PC-9 (cell line): ENCODE measurements around the gene SDK2. TPM values are rescaled to one million over a fixed set of nuclear protein-coding genes. Genes with fewer than 3 reads are reported as not detected.
"Not testable (repeated sequence)": the region's sequence is repeated elsewhere in the genome, so short reads cannot be mapped to it uniquely, and the experiment has no call there.

Source experiments
- BruUV-seq: library from RNA; stranded (reverse); fragments of 400-500 nt; replicated peaks from 2 replicates; lab custom pipeline; 2021; lab: Mats Ljungman, UMichigan
- CTCF ChIA-PET: fragments of 300-600 bp; sonication (Branson Sonifier 250); formaldehyde crosslinking; loops from one replicate; lab custom pipeline; 2022; ENCODE audit warnings: antibody characterized with exemption; lab: Charles Lee
- POLR2A ChIA-PET: fragments of 300-600 bp; sonication (Branson Sonifier 250); formaldehyde crosslinking; loops from one replicate; lab custom pipeline; 2022; ENCODE audit warnings: antibody characterized with exemption; ENCODE audit not compliant: unreplicated experiment; lab: Charles Lee
- DNase-seq, 2 experiments: peaks; one replicate each; pipeline versions ENCODE4 v3.0.0 to v3.0.0-alpha.2; 2015 to 2022; ENCODE audit warnings: mixed read lengths in 1 of 2
- H2AFZ ChIP-seq: fragments of 200-600 bp; sonication (generic); 2 replicates; pipeline ENCODE4 v1.8.1; 2017; ENCODE audit warnings: antibody characterized with exemption
- H3F3A ChIP-seq: fragments of 200-600 bp; sonication (generic); 2 replicates; pipeline ENCODE4 v1.8.1; 2017; ENCODE audit warnings: antibody characterized with exemption, mild to moderate bottlenecking, low read depth; ENCODE audit not compliant: insufficient read depth
- H3K27ac ChIP-seq: fragments of 200-600 bp; sonication (generic); 2 replicates; pipeline ENCODE4 v1.6.1; 2016; ENCODE audit warnings: mixed run types
- H3K27me3 ChIP-seq: fragments of 200-600 bp; sonication (generic); 2 replicates; pipeline ENCODE4 v1.6.1; 2016; ENCODE audit warnings: low read depth, mixed run types; ENCODE audit not compliant: insufficient read depth
- H3K36me3 ChIP-seq: fragments of 200-600 bp; sonication (generic); 2 replicates; pipeline ENCODE4 v1.6.1; 2016; ENCODE audit warnings: low read depth, mixed run types
- H3K4me1 ChIP-seq: fragments of 200-600 bp; sonication (generic); replicated peaks from 2 replicates; pipeline ENCODE4 v1.6.1; 2016; ENCODE audit warnings: mixed run types; ENCODE audit not compliant: insufficient read depth
- H3K4me2 ChIP-seq: fragments of 200-600 bp; sonication (generic); 2 replicates; pipeline ENCODE4 v1.6.1; 2017; ENCODE audit warnings: mixed run types
- H3K4me3 ChIP-seq: fragments of 200-600 bp; sonication (generic); 2 replicates; pipeline ENCODE4 v1.6.1; 2016; ENCODE audit warnings: mixed run types
- H3K79me2 ChIP-seq: fragments of 200-600 bp; sonication (generic); 2 replicates; pipeline ENCODE4 v1.6.1; 2017; ENCODE audit warnings: low read depth, mixed run types
- H3K9me2 ChIP-seq: fragments of 200-600 bp; sonication (generic); 2 replicates; pipeline ENCODE4 v1.8.1; 2017; ENCODE audit warnings: mild to moderate bottlenecking; ENCODE audit not compliant: insufficient read depth
- H3K9me3 ChIP-seq: fragments of 200-600 bp; sonication (generic); 2 replicates; pipeline ENCODE4 v1.8.1; 2016; ENCODE audit warnings: low read depth; ENCODE audit not compliant: insufficient read depth
- H4K20me1 ChIP-seq: fragments of 200-600 bp; sonication (generic); 2 replicates; pipeline ENCODE4 v1.8.1; 2017; ENCODE audit not compliant: insufficient read depth
- EZH2 ChIP-seq: fragments of 200-600 bp; sonication (generic); IDR thresholded peaks from 2 replicates; pipeline ENCODE4 v1.8.0; 2017; ENCODE audit warnings: antibody characterized with exemption, low read depth
- intact Hi-C: fragments of 100-400 bp; cut with micrococcal nuclease; formaldehyde crosslinking; loops from one replicate; pipeline ENCODE4 v1.10.0; 2022; ENCODE audit not compliant: unreplicated experiment
- total RNA-seq: library from RNA; stranded (reverse); gene quantifications from 2 replicates; pipeline ENCODE4 v1.2.3, GENCODE V29; 2021
- TF ChIP-seq, protein P1 (sequence below): fragments of 200-600 bp; sonication (generic); conservative IDR thresholded peaks from 2 replicates; pipeline ENCODE4 v1.6.1; 2017; ENCODE audit warnings: mixed run types, antibody characterized with exemption, mild to moderate bottlenecking, moderate library complexity

SDK2 gene
- total RNA-seq, 1 experiment from 2014 or later = 0.04 TPM

DNA sequence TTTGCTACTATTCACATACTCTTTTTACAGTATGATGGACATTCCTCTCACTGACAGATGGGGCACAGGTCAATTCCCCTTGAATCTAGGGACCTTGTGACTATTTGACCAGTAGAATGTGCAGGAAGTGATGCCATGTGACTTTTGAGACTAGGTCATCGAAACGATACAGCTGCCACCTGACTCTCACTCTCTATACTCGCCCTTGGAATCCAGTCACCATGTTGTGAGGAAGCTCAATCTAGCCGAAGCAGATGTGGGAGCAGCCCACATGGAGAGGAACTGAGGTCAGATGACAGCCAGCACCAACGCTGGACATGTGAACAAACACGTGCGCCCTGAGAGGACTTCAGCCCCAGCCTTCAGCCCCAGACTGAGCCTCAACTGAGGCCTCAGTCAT, 184.3 kb downstream of the SDK2 start:
- Histone ChIP-seq H3K4me3 (no peak overlapping the region), H3K27ac (no peak overlapping the region), H3K9me3 (no peaks in the 10 kb centered on the region), H2AFZ (no peak overlapping the region), H3K27me3 (peaks cover 65% of the 10 kb centered on the region), H4K20me1 (no peaks in the 10 kb centered on the region), H3K9me2 (no peaks in the 10 kb centered on the region), H3K79me2 (no peaks in the 10 kb centered on the region), H3K4me2 (no peak overlapping the region), H3F3A (peaks cover 9% of the 10 kb centered on the region; the same call in 1 of the 2 replicates), H3K4me1 (no peaks in the 10 kb centered on the region), H3K36me3 (no peaks in the 10 kb centered on the region)
- no TSS peak for BruUV-seq
- DNase-seq = no peak
- intact Hi-C loops = no loop called here
- ChIA-PET CTCF (no interaction called here), POLR2A (no interaction called here)
- TF ChIP-seq, protein P1, sequence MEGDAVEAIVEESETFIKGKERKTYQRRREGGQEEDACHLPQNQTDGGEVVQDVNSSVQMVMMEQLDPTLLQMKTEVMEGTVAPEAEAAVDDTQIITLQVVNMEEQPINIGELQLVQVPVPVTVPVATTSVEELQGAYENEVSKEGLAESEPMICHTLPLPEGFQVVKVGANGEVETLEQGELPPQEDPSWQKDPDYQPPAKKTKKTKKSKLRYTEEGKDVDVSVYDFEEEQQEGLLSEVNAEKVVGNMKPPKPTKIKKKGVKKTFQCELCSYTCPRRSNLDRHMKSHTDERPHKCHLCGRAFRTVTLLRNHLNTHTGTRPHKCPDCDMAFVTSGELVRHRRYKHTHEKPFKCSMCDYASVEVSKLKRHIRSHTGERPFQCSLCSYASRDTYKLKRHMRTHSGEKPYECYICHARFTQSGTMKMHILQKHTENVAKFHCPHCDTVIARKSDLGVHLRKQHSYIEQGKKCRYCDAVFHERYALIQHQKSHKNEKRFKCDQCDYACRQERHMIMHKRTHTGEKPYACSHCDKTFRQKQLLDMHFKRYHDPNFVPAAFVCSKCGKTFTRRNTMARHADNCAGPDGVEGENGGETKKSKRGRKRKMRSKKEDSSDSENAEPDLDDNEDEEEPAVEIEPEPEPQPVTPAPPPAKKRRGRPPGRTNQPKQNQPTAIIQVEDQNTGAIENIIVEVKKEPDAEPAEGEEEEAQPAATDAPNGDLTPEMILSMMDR = no peak
- no peak for TF ChIP-seq EZH2

DNA sequence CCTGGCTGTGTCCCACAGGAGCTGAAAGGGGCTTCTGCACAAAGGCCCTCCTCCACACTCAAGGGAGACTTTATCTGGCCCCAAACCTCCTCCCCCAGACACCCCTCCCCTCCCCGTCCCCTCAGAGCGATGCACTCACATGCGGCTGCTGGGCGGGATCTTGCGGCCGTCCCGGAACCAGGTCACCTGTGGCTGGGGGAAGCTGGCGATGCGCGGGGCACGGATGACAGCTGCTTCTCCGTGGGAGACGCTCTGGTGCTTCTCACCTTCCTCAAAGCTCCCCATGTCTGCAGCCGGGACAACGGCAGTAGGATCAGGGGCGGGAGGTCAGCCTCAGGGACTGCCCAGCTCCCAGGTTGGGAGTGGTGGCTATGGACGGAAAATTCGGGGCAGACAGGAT, 188.5 kb downstream of the SDK2 start:
- H3F3A ChIP-seq = no peaks in the 10 kb centered on the region
- H4K20me1 ChIP-seq = no peaks in the 10 kb centered on the region
- ChIA-PET POLR2A (no interaction called here), CTCF (no interaction called here)
- no peak overlapping the region for H2AFZ ChIP-seq
- no TSS peak for BruUV-seq
- H3K79me2 ChIP-seq = no peaks in the 10 kb centered on the region
- H3K36me3 ChIP-seq = no peaks in the 10 kb centered on the region
- no peak overlapping the region for H3K4me3 ChIP-seq
- no peak overlapping the region for H3K4me2 ChIP-seq
- peaks cover 85% of the 10 kb centered on the region for H3K27me3 ChIP-seq
- no peaks in the 10 kb centered on the region for H3K9me3 ChIP-seq
- no peaks in the 10 kb centered on the region for H3K4me1 ChIP-seq
- no peaks in the 10 kb centered on the region for H3K9me2 ChIP-seq
- no peak overlapping the region for H3K27ac ChIP-seq
- intact Hi-C loops = no loop called here
- TF ChIP-seq EZH2 = no peak
- TF ChIP-seq, protein P1 = no peak
- DNase-seq = no peak

DNA sequence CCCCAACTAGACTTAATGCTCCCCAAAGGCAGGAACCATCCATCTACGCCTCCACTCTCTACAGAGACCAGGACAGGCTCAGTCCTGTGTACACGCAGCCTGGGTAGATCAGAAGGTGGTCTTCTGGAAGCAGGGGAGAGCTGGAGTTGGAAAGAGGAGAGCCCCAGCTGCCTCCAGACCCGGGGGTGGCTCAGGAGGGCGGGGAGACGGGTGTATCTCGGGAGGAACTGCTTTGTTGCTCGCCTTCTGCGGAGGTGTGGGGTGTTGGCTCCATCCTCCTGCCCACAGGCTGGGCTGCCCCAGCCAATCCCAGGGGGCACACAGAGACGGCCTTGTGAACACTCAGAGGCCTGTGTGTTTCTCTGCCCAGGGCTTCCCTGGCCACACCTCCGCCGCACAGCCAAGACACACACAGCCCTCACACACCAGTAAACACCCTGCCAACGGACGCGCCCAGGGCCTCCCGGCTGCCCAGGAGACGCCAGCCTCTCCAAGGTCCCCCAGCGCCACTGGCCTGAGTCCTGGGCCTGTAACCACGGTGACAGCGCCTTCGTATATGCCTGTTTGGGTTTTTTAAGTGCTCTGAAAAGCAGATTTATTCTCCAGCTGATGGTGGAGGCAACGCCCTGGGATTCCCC, 189.1 kb downstream of the SDK2 start:
- TF ChIP-seq, protein P1 = no peak
- TF ChIP-seq EZH2 = no peak
- intact Hi-C loops = no loop called here
- BruUV-seq = no TSS peak
- H3K36me3 ChIP-seq = no peaks in the 10 kb centered on the region
- no peaks in the 10 kb centered on the region for H4K20me1 ChIP-seq
- ChIA-PET CTCF (no interaction called here), POLR2A (no interaction called here)
- no peaks in the 10 kb centered on the region for H3K4me1 ChIP-seq
- H3K4me2 ChIP-seq = no peak overlapping the region
- no peak overlapping the region for H3K4me3 ChIP-seq
- no peaks in the 10 kb centered on the region for H3K9me3 ChIP-seq
- H3K79me2 ChIP-seq = no peaks in the 10 kb centered on the region
- no peak for DNase-seq
- no peak overlapping the region for H2AFZ ChIP-seq
- no peak overlapping the region for H3K27ac ChIP-seq
- H3K9me2 ChIP-seq = no peaks in the 10 kb centered on the region
- H3F3A ChIP-seq = no peaks in the 10 kb centered on the region
- peaks cover 90% of the 10 kb centered on the region for H3K27me3 ChIP-seq

DNA sequence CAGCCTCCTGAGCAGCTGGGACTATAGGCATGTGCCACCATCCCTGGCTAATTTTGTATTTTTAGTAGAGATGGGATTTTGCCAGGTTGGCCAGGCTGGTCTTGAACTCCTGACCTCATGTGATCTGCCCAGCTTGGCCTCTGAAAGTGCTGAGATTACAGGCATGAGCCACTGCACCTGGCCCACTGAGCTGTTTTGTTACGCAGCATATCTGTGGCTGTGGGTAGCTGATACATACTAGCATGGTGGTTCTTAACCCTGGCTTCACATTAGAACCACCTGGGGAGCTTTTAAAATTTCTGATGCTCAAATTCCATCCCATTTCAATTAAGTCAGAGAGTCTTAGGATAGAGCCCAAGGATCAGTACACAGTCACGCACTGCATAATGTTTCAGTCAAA, 190.8 kb downstream of the SDK2 start:
- H3K79me2 ChIP-seq, DNase-seq, BruUV-seq, CTCF ChIA-PET, H2AFZ ChIP-seq, H3K4me1 ChIP-seq, H3K27ac ChIP-seq, H3K36me3 ChIP-seq, H3K9me3 ChIP-seq, H3K4me3 ChIP-seq, H4K20me1 ChIP-seq, H3K9me2 ChIP-seq, H3K4me2 ChIP-seq, intact Hi-C loops, POLR2A ChIA-PET, H3F3A ChIP-seq: not testable (repeated sequence)
- peaks cover 90% of the 10 kb centered on the region for H3K27me3 ChIP-seq
